ENCODE measurements around the gene RTN4IP1.
"Not testable (repeated sequence)": the region's sequence is repeated elsewhere in the genome, so short reads cannot be mapped to it uniquely, and the experiment has no call there.

Gene RTN4IP1

GRCh38 chr6:106548926-106549455 lies 80.3 kb downstream of the RTN4IP1 start:
- not testable (repeated sequence) for H3K4me3 ChIP-seq (ENCODE audit: low read length); H3K27ac ChIP-seq (ENCODE audit: low read depth, low read length); H3K27me3 ChIP-seq (ENCODE audit: control insufficient read depth, insufficient read depth, low read length); H3K4me1 ChIP-seq (ENCODE audit: control insufficient read depth, insufficient read depth, low read length); H3K9ac ChIP-seq (ENCODE audit: low read length); H3K36me3 ChIP-seq (ENCODE audit: control insufficient read depth, insufficient read depth, low read length)

GRCh38 chr6:106547601-106548453 lies 81.5 kb downstream of the RTN4IP1 start:
- Histone ChIP-seq H3K4me1 (ENCODE audit: control insufficient read depth, insufficient read depth, low read length) (no peaks in the 10 kb centered on the region), H3K36me3 (ENCODE audit: control insufficient read depth, insufficient read depth, low read length) (peaks cover 2% of the 10 kb centered on the region), H3K9ac (ENCODE audit: low read length) (no peak overlapping the region), H3K27ac (ENCODE audit: low read depth, low read length) (no peak overlapping the region), H3K27me3 (ENCODE audit: control insufficient read depth, insufficient read depth, low read length) (no peaks in the 10 kb centered on the region), H3K4me3 (ENCODE audit: low read length) (no peak overlapping the region)

DNA sequence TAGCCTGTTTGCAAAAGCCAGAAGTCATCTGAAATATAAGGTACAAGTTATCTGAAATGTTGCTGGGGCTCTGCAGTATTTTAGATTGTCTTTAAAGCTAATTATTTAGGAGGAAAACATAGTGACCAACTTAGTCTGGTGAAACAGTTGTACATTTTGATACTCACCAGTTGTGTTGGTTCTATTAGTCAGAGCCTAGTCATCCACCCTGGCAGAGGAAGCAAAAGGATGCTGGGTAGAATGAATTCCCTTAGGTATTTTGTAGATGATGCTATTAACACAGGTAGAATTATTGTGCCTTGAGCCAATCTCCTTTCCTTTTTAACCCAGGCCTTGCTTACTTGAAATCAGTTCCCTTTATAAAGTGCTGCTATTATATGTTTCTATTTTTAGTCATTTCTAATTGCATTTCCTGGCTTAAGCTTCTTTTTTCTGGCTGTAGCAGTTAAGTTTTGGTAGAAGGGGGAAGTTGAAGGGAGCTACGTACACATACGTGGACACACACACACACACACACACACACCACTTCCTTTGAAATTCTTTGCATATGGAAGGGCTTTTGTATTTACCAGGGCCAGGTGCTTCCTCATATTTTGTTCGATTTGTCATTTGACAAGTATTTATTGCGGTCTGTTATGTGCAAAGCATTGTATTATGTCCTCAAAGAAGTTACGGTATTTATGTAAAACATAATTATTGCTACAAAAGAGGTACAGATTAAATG lies 82.4 kb downstream of the RTN4IP1 start:
- H3K27ac ChIP-seq (ENCODE audit: low read depth, low read length) = no peak overlapping the region
- peaks cover 4% of the 10 kb centered on the region for H3K36me3 ChIP-seq (ENCODE audit: control insufficient read depth, insufficient read depth, low read length)
- no peaks in the 10 kb centered on the region for H3K27me3 ChIP-seq (ENCODE audit: control insufficient read depth, insufficient read depth, low read length)
- H3K4me1 ChIP-seq (ENCODE audit: control insufficient read depth, insufficient read depth, low read length) = no peaks in the 10 kb centered on the region
- no peak overlapping the region for H3K9ac ChIP-seq (ENCODE audit: low read length)
- H3K4me3 ChIP-seq (ENCODE audit: low read length) = no peak overlapping the region

DNA sequence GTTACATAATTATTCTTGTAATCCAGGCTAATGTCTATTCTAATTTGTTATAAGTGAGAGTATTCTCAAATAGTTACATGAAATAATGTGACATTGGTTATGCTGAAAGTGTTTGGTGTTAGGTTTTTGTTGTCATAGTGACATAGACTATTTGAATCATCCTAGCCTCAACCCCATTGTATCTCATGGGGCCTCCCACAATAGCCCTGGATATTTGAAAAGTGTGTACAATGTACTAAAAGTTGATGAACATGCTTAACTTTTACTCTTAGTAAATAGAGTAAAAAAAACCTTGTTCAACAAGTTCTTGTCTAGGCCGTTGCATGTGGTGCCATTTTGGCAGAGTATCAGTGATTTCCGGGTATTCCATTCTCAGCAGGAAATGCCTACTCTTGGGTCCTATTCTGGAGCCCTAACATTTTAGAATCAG lies 83.0 kb downstream of the RTN4IP1 start:
- Histone ChIP-seq H3K9ac (ENCODE audit: low read length) (no peak overlapping the region), H3K27me3 (ENCODE audit: control insufficient read depth, insufficient read depth, low read length) (no peaks in the 10 kb centered on the region), H3K27ac (ENCODE audit: low read depth, low read length) (no peak overlapping the region), H3K36me3 (ENCODE audit: control insufficient read depth, insufficient read depth, low read length) (peaks cover 6% of the 10 kb centered on the region), H3K4me1 (ENCODE audit: control insufficient read depth, insufficient read depth, low read length) (no peaks in the 10 kb centered on the region), H3K4me3 (ENCODE audit: low read length) (no peak overlapping the region)

DNA sequence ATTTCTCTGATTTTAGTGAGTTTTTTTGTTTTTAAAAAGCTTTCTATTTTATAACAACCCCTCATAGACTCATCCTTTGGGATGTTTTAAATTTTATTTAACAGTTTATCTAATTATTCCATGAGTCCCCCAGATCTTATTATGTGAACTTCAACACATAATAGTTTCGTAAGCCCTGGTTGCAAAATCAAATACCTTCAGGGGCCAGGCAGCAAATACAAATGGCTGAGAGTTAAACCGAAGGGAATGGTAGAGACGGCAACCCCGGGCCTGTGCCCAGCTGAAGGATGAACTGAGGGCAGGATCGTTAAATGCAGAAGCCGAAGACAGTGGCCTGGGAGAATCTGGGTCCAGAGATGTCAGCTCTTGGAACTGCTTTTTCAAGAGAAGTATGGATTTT lies 88.4 kb downstream of the RTN4IP1 start:
- Histone ChIP-seq H3K9ac (ENCODE audit: low read length) (no peak overlapping the region), H3K27ac (ENCODE audit: low read depth, low read length) (no peak overlapping the region), H3K4me3 (ENCODE audit: low read length) (no peak overlapping the region), H3K27me3 (ENCODE audit: control insufficient read depth, insufficient read depth, low read length) (no peaks in the 10 kb centered on the region), H3K4me1 (ENCODE audit: control insufficient read depth, insufficient read depth, low read length) (no peaks in the 10 kb centered on the region), H3K36me3 (ENCODE audit: control insufficient read depth, insufficient read depth, low read length) (peaks cover 6% of the 10 kb centered on the region)

DNA sequence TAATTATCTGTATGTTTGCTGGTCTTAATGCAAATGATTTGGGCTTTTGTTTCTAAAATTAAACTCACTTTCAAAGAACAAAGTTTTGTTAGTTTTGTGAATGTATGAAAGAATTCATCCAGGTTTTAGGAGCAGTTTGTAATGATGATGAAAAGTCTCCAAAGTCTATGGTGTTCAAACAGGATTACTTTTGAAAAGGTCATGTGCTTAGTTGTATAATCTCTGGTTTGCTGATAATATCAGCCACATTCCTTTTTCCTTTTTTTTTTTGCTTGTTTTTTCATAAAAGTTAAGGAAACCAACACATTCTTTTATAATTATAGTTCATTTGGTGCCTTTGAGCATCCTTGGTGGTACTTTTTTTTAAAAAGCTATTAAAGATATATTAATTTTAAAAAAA lies 88.9 kb downstream of the RTN4IP1 start:
- Histone ChIP-seq H3K4me3 (ENCODE audit: low read length) (no peak overlapping the region), H3K9ac (ENCODE audit: low read length) (no peak overlapping the region), H3K4me1 (ENCODE audit: control insufficient read depth, insufficient read depth, low read length) (no peaks in the 10 kb centered on the region), H3K27me3 (ENCODE audit: control insufficient read depth, insufficient read depth, low read length) (no peaks in the 10 kb centered on the region), H3K36me3 (ENCODE audit: control insufficient read depth, insufficient read depth, low read length) (peaks cover 6% of the 10 kb centered on the region), H3K27ac (ENCODE audit: low read depth, low read length) (no peak overlapping the region)

GRCh38 chr6:106539936-106540335 lies 89.4 kb downstream of the RTN4IP1 start:
- no peak overlapping the region for H3K27ac ChIP-seq (ENCODE audit: low read depth, low read length)
- no peak overlapping the region for H3K9ac ChIP-seq (ENCODE audit: low read length)
- H3K27me3 ChIP-seq (ENCODE audit: control insufficient read depth, insufficient read depth, low read length) = no peaks in the 10 kb centered on the region
- no peaks in the 10 kb centered on the region for H3K4me1 ChIP-seq (ENCODE audit: control insufficient read depth, insufficient read depth, low read length)
- H3K4me3 ChIP-seq (ENCODE audit: low read length) = no peak overlapping the region
- peaks cover 6% of the 10 kb centered on the region for H3K36me3 ChIP-seq (ENCODE audit: control insufficient read depth, insufficient read depth, low read length)

- H3K9ac ChIP-seq (ENCODE audit: low read length) = no peak overlapping the region
- no peak overlapping the region for H3K4me3 ChIP-seq (ENCODE audit: low read length)
- H3K36me3 ChIP-seq (ENCODE audit: control insufficient read depth, insufficient read depth, low read length) = peaks cover 12% of the 10 kb centered on the region
- no peaks in the 10 kb centered on the region for H3K27me3 ChIP-seq (ENCODE audit: control insufficient read depth, insufficient read depth, low read length)
- H3K27ac ChIP-seq (ENCODE audit: low read depth, low read length) = no peak overlapping the region
- H3K4me1 ChIP-seq (ENCODE audit: control insufficient read depth, insufficient read depth, low read length) = no peaks in the 10 kb centered on the region
Observed at GRCh38 chr6:106538145-106538544, 91.2 kb downstream of the RTN4IP1 start.

GRCh38 chr6:106537662-106538061 lies 91.6 kb downstream of the RTN4IP1 start:
- Histone ChIP-seq H3K4me3 (ENCODE audit: low read length) (no peak overlapping the region), H3K27ac (ENCODE audit: low read depth, low read length) (no peak overlapping the region), H3K36me3 (ENCODE audit: control insufficient read depth, insufficient read depth, low read length) (peaks cover 11% of the 10 kb centered on the region), H3K4me1 (ENCODE audit: control insufficient read depth, insufficient read depth, low read length) (no peaks in the 10 kb centered on the region), H3K27me3 (ENCODE audit: control insufficient read depth, insufficient read depth, low read length) (no peaks in the 10 kb centered on the region), H3K9ac (ENCODE audit: low read length) (no peak overlapping the region)

DNA sequence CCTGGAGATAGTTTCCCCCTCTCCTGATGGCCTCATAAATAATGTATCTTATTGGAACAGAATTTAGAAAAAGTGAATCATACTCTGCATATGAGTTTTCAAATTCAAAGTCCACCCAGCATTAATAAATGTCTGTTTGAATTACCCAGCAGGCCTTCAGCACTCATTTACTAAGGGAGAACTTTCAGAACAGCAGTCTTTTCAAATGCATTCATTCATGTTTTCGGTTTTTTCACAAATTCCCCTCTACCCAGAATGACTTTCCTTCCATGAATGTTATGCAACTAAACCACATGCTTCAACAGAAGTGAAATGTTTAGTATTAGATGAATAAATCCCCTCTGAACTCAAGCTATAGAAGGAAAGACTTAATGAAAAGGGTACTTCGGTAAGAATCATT lies 92.4 kb downstream of the RTN4IP1 start:
- Histone ChIP-seq H3K4me3 (ENCODE audit: low read length) (no peak overlapping the region), H3K4me1 (ENCODE audit: control insufficient read depth, insufficient read depth, low read length) (no peaks in the 10 kb centered on the region), H3K9ac (ENCODE audit: low read length) (no peak overlapping the region), H3K27me3 (ENCODE audit: control insufficient read depth, insufficient read depth, low read length) (no peaks in the 10 kb centered on the region), H3K27ac (ENCODE audit: low read depth, low read length) (no peak overlapping the region), H3K36me3 (ENCODE audit: control insufficient read depth, insufficient read depth, low read length) (peaks cover 9% of the 10 kb centered on the region)

DNA sequence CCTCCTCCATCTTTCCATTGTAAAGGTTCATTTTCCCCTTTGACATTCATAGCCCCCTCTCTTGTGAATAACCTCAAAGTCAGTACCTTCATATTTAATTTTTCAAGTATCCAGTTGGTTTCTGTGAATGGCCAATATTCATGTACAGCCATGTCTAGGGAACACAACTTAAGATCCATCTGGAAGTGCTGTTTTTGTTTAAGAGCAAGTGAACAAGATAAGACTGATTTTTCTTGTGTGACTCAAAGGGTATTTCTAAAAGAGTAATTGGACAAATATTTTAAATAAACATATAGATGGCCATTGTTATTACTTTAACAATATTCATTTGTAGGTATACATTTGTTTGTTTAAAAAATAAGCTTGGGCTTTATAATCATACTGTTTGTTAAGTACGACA lies 92.9 kb downstream of the RTN4IP1 start:
- Histone ChIP-seq H3K36me3 (ENCODE audit: control insufficient read depth, insufficient read depth, low read length) (peaks cover 7% of the 10 kb centered on the region), H3K4me1 (ENCODE audit: control insufficient read depth, insufficient read depth, low read length) (no peaks in the 10 kb centered on the region), H3K4me3 (ENCODE audit: low read length) (no peak overlapping the region), H3K27me3 (ENCODE audit: control insufficient read depth, insufficient read depth, low read length) (no peaks in the 10 kb centered on the region), H3K27ac (ENCODE audit: low read depth, low read length) (no peak overlapping the region), H3K9ac (ENCODE audit: low read length) (no peak overlapping the region)

DNA sequence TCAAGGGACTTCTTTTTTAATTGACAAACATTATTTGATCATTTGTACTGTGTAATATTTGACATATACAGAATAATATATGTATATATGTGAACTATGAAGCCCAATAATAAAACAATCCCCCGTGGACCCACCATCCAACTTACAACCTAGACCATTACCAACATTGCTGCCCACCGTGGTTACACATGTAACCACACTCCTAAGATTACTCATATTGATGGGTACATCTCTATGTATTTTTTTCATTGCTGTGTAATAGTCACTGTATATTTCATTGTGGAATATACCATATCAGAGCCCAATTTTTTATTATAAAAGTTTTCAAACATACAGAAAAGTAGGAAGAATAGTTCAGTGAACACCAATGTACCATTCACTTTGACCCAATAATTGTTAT lies 94.3 kb downstream of the RTN4IP1 start:
- Histone ChIP-seq H3K36me3 (ENCODE audit: control insufficient read depth, insufficient read depth, low read length) (peaks cover 7% of the 10 kb centered on the region), H3K9ac (ENCODE audit: low read length) (no peak overlapping the region), H3K4me1 (ENCODE audit: control insufficient read depth, insufficient read depth, low read length) (no peaks in the 10 kb centered on the region), H3K27ac (ENCODE audit: low read depth, low read length) (no peak overlapping the region), H3K27me3 (ENCODE audit: control insufficient read depth, insufficient read depth, low read length) (no peaks in the 10 kb centered on the region), H3K4me3 (ENCODE audit: low read length) (no peak overlapping the region)
